K562 (cell line): ENCODE measurements around the gene GALNT16. TPM values are rescaled to one million over a fixed set of nuclear protein-coding genes. Genes with fewer than 3 reads are reported as not detected.

ENCODE experiments used
- ATAC-seq: fragments of 200-7000 bp; cut with Tn5 transposase; 3 replicates; pipeline ENCODE4 v1.9.1; 2020; ENCODE audit warnings: moderate library complexity
- BruUV-seq: library from RNA; stranded (reverse); fragments of 400-500 nt; replicated peaks from 2 replicates; lab custom pipeline; 2021; lab: Mats Ljungman, UMichigan
- CTCF ChIA-PET: fragments of 300-600 bp; formaldehyde crosslinking; extraction: SDS; loops from one replicate; lab custom pipeline; 2021; ENCODE audit warnings: low intra/inter-chr PET ratio; lab: Yijun Ruan, JAX
- POLR2A ChIA-PET: fragments of 300-600, 350-650 bp; sonication (Branson Sonifier 250); formaldehyde crosslinking; extraction: SDS; loops from one replicate; lab custom pipeline; 2021; ENCODE audit warnings: antibody characterized with exemption, inconsistent platforms; lab: Yijun Ruan, JAX
- DNase-seq, 4 experiments: peaks; one replicate each; pipeline versions ENCODE4 v3.0.0 to v3.0.0-alpha.2; 2011 to 2018; ENCODE audit warnings: low spot score in 3 of 4, mixed read lengths in 3 of 4; ENCODE audit errors: extremely low read depth in 1 of 4
- FAIRE-seq: peaks from 2 replicates; lab custom pipeline; 2011; peaks lifted over from hg19 to GRCh38; lab: Jason Lieb, UNC
- H2AFZ ChIP-seq: 2 replicates; pipeline ENCODE4 v1.6.0; 2011; ENCODE audit warnings: low read depth, low read length, control low read depth, inconsistent platforms
- H3K27ac ChIP-seq: fragments of 200-600 bp; 3 replicates; pipeline ENCODE4 v1.8.0; 2011; ENCODE audit warnings: low read depth, mild to moderate bottlenecking, control low read depth, inconsistent platforms, low read length, moderate library complexity, mixed read lengths; ENCODE audit errors: extremely low read depth
- H3K27me3 ChIP-seq, 2 experiments: fragments of 300-600 bp in 1 of 2; 2 replicates in 1 of 2; 3 replicates in 1 of 2; pipeline versions ENCODE4 v1.6.0 to v1.8.0; 2011; ENCODE audit warnings: inconsistent platforms in 2 of 2, low read length in 2 of 2, mild to moderate bottlenecking in 1 of 2, mixed read lengths in 1 of 2, moderate library complexity in 1 of 2; ENCODE audit not compliant: control insufficient read depth in 2 of 2, insufficient read depth in 2 of 2
- H3K36me3 ChIP-seq: fragments of 300-600 bp; 3 replicates; pipeline ENCODE4 v1.8.0; 2011; ENCODE audit warnings: mild to moderate bottlenecking, low read length, inconsistent platforms; ENCODE audit not compliant: control insufficient read depth, insufficient read depth
- H3K4me1 ChIP-seq, 2 experiments: fragments of 200-600 bp in 1 of 2; replicated peaks in 1 of 2; 2 replicates in 1 of 2; 3 replicates in 1 of 2; pipeline versions ENCODE4 v1.5.1 to v1.8.0; 2011; ENCODE audit warnings: inconsistent platforms in 2 of 2, low read length in 2 of 2, mild to moderate bottlenecking in 1 of 2, mixed read lengths in 1 of 2, moderate library complexity in 1 of 2; ENCODE audit not compliant: control insufficient read depth in 2 of 2, insufficient read depth in 2 of 2
- H3K4me2 ChIP-seq: 2 replicates; pipeline ENCODE4 v1.6.1; 2011; ENCODE audit warnings: low read length, control low read depth, inconsistent platforms, mixed read lengths; ENCODE audit not compliant: insufficient read depth
- H3K4me3 ChIP-seq: fragments of 200-600 bp; sonication (generic), shearing (Covaris generic); 2 replicates; pipeline ENCODE4 v1.5.1; 2016; ENCODE audit warnings: control low read depth, inconsistent platforms
- H3K79me2 ChIP-seq: fragments of 200-600 bp; 3 replicates; pipeline ENCODE4 v1.8.0; 2011; ENCODE audit warnings: low read length, inconsistent platforms; ENCODE audit not compliant: control insufficient read depth, insufficient read depth
- H3K9ac ChIP-seq, 2 experiments: 2 replicates each; pipeline versions ENCODE4 v1.6.0 to v1.6.1; 2011; ENCODE audit warnings: low read depth in 2 of 2, low read length in 2 of 2, control low read depth in 1 of 2, inconsistent platforms in 1 of 2, mild to moderate bottlenecking in 1 of 2, mixed read lengths in 1 of 2; ENCODE audit not compliant: insufficient read depth in 1 of 2
- H3K9me1 ChIP-seq: one replicate; pipeline ENCODE4 v1.6.0; 2011; ENCODE audit warnings: inconsistent platforms, mild to moderate bottlenecking, low read length, moderate library complexity; ENCODE audit not compliant: control insufficient read depth, insufficient read depth
- H3K9me3 ChIP-seq: replicated peaks from 2 replicates; pipeline ENCODE4 v1.5.1; 2011; ENCODE audit warnings: low read depth, low read length, inconsistent platforms; ENCODE audit not compliant: control insufficient read depth, insufficient read depth
- H4K20me1 ChIP-seq: replicated peaks from 2 replicates; pipeline ENCODE4 v1.6.1; 2011; ENCODE audit warnings: low read length, inconsistent platforms, mixed read lengths; ENCODE audit not compliant: control insufficient read depth, insufficient read depth
- MYNN ChIP-seq, 2 experiments: sonication (generic); formaldehyde crosslinking in 1 of 2; IDR thresholded peaks; 2 replicates each; pipeline versions ENCODE4 v1.5.0 to v1.6.1; 2016 to 2020; ENCODE audit warnings: antibody characterized with exemption in 1 of 2, missing genetic modification reagents in 1 of 2
- NFRKB ChIP-seq: fragments of 450-650 bp; IDR thresholded peaks from 2 replicates; pipeline ENCODE4 v1.6.1; 2016; ENCODE audit warnings: low read depth
- NR4A1 ChIP-seq, 2 experiments: fragments of 250-450 bp in 1 of 2; fragments of 450-650 bp in 1 of 2; sonication (Bioruptor Pico) in 1 of 2; IDR thresholded peaks; 2 replicates each; pipeline versions ENCODE4 v1.4.0 to v1.6.1; 2016 to 2020; ENCODE audit warnings: mild to moderate bottlenecking in 2 of 2, missing compliant biosample characterization in 1 of 2, missing genetic modification characterization in 1 of 2, moderate library complexity in 1 of 2
- WGBS: fragments of 100-300 bp; shearing (Covaris generic); methylation state at CpG from one replicate; pipeline ENCODE4 v1.1.6; 2016; ENCODE audit warnings: low coverage, mixed read lengths; ENCODE audit not compliant: insufficient coverage; ENCODE audit errors: missing lambda C conversion rate; 5-methylcytosine and 5-hydroxymethylcytosine counted together
- in situ Hi-C: fragments of 300-500 bp; cut with MboI; formaldehyde crosslinking; loops from 4 replicates; pipeline ENCODE4 v1.15.0; 2018; ENCODE audit warnings: inconsistent platforms, mixed read lengths
- intact Hi-C: fragments of 100-400 bp; cut with micrococcal nuclease; formaldehyde crosslinking; loops from 2 replicates; pipeline ENCODE4 v1.14.2; 2022
- polyA plus RNA-seq, 8 experiments: library from polyadenylated mRNA; depleted of rRNA in 4 of 8; stranded (reverse) in 5 of 8; unstranded in 3 of 8; fragments of >200 nt; fragmentation: Nextera tagmentation in 2 of 8; fragmentation: Illumina TruSeq in 1 of 8; extraction: Ambion mirVana in 2 of 8; extraction: Trizol in 1 of 8; gene quantifications; 2 replicates each; pipeline versions ENCODE4 v1.2.1 to v1.2.3, GENCODE V29; 2011 to 2014; ENCODE audit warnings: inconsistent platforms in 1 of 8, missing spikeins in 1 of 8
- total RNA-seq, 7 experiments: library from RNA; depleted of rRNA in 6 of 7; stranded (reverse); fragments of >200 nt in 6 of 7; fragmentation: Illumina TruSeq in 2 of 7; extraction: Trizol in 2 of 7; gene quantifications; 2 replicates each; pipeline versions ENCODE4 v1.2.1 to v1.2.3, GENCODE V29; 2011 to 2021; ENCODE audit warnings: low replicate concordance in 1 of 7
- TF ChIP-seq, protein P1 (sequence below): sonication (generic); formaldehyde crosslinking; IDR thresholded peaks from 2 replicates; pipeline ENCODE4 v1.8.1; 2023; ENCODE audit warnings: mild to moderate bottlenecking, missing genetic modification reagents
- TF ChIP-seq, protein P2 (sequence below): fragments of 250-450 bp; sonication (Bioruptor Pico); IDR thresholded peaks from 2 replicates; pipeline ENCODE4 v1.5.0; 2022; ENCODE audit warnings: mild to moderate bottlenecking

GALNT16 gene
- total and polyA plus RNA-seq, 9 of the 15 experiments (the other 6 are each of a cell fraction or from before 2014, with no cell fraction given) = not detected

DNA sequence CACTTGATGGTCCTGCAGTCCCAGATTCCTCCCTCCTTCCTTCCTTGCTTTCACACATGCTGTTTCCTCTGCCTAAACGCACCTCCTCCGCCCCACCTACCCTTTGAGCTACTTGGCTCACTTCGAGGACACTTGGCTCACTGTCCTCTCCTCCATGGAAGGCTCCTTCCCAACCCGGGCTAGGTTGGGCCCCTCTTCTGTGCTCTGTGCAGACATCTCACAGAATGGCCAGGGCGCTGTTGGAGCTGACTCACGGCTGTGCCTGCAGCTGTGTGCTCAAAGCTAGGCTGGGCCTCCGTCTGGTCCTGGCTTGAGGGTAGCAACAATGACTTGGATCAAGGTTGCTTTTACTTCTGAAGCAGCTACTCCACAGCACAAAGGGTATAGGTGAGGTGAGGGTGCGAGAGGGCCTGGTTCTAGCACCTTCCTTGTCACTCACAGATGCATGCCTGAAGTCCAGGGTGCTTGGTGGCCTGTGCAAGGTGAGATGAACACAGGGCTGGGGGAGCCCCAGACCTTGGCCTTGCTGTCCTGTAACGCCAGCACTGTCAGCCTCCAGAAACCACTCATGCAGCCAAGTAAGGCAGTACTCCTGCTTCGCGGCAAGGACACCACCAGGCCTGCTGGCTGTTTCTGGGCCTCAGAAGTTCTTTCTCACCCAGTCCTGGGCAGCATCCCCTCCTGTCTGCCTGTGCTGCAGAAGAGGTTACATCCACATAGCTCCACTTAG is 61.8 kb downstream of the GALNT16 start (continued):
- TF ChIP-seq, protein P1, sequence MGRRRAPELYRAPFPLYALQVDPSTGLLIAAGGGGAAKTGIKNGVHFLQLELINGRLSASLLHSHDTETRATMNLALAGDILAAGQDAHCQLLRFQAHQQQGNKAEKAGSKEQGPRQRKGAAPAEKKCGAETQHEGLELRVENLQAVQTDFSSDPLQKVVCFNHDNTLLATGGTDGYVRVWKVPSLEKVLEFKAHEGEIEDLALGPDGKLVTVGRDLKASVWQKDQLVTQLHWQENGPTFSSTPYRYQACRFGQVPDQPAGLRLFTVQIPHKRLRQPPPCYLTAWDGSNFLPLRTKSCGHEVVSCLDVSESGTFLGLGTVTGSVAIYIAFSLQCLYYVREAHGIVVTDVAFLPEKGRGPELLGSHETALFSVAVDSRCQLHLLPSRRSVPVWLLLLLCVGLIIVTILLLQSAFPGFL = no peak

DNA sequence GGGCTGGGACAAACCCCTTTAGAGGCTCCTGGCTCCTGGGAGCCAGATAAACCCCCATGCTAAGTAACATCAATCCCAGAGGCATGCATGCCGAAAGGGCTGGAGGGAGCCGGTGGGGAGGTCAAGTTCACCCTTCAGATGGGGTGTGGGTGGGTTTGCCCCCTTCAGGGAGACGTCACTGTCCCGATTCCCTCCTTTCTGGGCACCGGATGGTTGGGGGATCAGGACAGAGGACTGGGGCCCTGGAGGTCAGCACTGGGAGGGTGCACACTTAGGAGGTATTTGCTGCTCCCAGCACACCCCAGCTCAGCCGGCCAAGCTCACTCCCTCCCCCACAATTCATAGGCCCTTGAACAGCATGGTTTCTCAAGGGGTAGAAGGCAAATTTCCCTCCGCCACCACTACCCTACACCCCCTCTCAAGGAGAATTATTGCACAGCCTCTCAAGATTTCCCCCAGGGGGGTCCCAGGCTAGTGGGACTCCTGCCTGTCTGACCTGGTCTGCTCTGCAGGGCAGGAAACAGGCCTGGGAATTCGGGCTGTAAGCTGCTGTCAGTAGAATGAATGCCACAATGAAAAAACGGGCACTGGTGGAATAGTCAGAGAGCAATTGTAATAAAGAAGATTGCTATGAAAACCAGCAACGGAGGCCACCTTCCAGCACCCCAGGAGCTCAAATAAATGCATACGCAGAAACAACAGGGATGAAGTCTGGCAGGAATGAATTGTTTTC is 63.5 kb downstream of the GALNT16 start:
- intact Hi-C loops (no loop called here), in situ Hi-C loops (no loop called here)
- ChIA-PET POLR2A (interaction anchor here (0.6 kb wide), 1 partner anchor 66 kb away, joined by 3 read pairs; no protein-coding TSS in a partner anchor), CTCF (no interaction called here)
- no peaks in the 10 kb centered on the region for H3K9me3 ChIP-seq
- H3K27me3 ChIP-seq = peaks cover 7 to 61% of the 10 kb centered on the region in 2 experiments
- ATAC-seq = no peak
- H3K27ac ChIP-seq = no peak overlapping the region
- no peak for DNase-seq
- 0 out of 2 replicates have a peak, but pooled peaks cover 3% of the 10 kb centered on the region for H4K20me1 ChIP-seq
- BruUV-seq = no TSS peak
- no peak for FAIRE-seq
- no peak overlapping the region for H3K4me3 ChIP-seq
- 7% methylated on average over 10 of the region's 11 CpGs for whole genome bisulfite sequencing
- H3K9me1 ChIP-seq = peaks cover 3% of the 10 kb centered on the region
- no peak overlapping the region for H3K9ac ChIP-seq
- no peaks in the 10 kb centered on the region for H3K36me3 ChIP-seq
- H3K4me2 ChIP-seq = no peak overlapping the region
- no peak overlapping the region for H2AFZ ChIP-seq
- TF ChIP-seq NR4A1 (CRISPR knock-in tag; IDR thresholded peaks at IDR 0.05) (no peak), NR4A1 (tag; IDR thresholded peaks at IDR 0.05) (no peak), NFRKB (no peak), MYNN (IDR thresholded peaks at IDR 0.05) (no peak), MYNN (CRISPR knock-in tag; IDR thresholded peaks at IDR 0.05) (no peak)
- TF ChIP-seq, protein P2, sequence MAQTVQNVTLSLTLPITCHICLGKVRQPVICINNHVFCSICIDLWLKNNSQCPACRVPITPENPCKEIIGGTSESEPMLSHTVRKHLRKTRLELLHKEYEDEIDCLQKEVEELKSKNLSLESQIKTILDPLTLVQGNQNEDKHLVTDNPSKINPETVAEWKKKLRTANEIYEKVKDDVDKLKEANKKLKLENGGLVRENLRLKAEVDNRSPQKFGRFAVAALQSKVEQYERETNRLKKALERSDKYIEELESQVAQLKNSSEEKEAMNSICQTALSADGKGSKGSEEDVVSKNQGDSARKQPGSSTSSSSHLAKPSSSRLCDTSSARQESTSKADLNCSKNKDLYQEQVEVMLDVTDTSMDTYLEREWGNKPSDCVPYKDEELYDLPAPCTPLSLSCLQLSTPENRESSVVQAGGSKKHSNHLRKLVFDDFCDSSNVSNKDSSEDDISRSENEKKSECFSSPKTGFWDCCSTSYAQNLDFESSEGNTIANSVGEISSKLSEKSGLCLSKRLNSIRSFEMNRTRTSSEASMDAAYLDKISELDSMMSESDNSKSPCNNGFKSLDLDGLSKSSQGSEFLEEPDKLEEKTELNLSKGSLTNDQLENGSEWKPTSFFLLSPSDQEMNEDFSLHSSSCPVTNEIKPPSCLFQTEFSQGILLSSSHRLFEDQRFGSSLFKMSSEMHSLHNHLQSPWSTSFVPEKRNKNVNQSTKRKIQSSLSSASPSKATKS (CRISPR knock-in tag) = no peak
- no peaks in the 10 kb centered on the region; a peak in 1 of 5 replicates for H3K4me1 ChIP-seq
- H3K79me2 ChIP-seq = no peaks in the 10 kb centered on the region
